ENCODE data around the gene USP12.
"Not testable (repeated sequence)": the region's sequence is repeated elsewhere in the genome, so short reads cannot be mapped to it uniquely, and the experiment has no call there.

Gene USP12

GRCh38 chr13:27118428-27119054 is 53.1 kb downstream of the USP12 start:
- no peak for DNase-seq

- DNase-seq: no peak
Measured at GRCh38 chr13:27117952-27118351, 53.7 kb downstream of the USP12 start.

GRCh38 chr13:27117158-27117557 is 54.5 kb downstream of the USP12 start:
- DNase-seq: no peak

GRCh38 chr13:27113436-27113835 is 58.2 kb downstream of the USP12 start:
- no peak for DNase-seq

- no peak for DNase-seq
Measured at GRCh38 chr13:27112006-27112405, 59.6 kb downstream of the USP12 start.

GRCh38 chr13:27110056-27110746 is 61.4 kb downstream of the USP12 start:
- no peak for DNase-seq

- DNase-seq: no peak
Measured at GRCh38 chr13:27106144-27106543, 65.5 kb downstream of the USP12 start.

GRCh38 chr13:27104606-27105005 is 67.0 kb downstream of the USP12 start:
- DNase-seq: no peak

- no peak for DNase-seq
Measured at GRCh38 chr13:27101847-27102246, 69.8 kb downstream of the USP12 start.

- no peak for DNase-seq
Measured at GRCh38 chr13:27101289-27101688, 70.3 kb downstream of the USP12 start.

GRCh38 chr13:27097691-27098090 is 73.9 kb downstream of the USP12 start:
- no peak for DNase-seq

- no peak for DNase-seq
Measured at GRCh38 chr13:27091451-27091850, 80.2 kb downstream of the USP12 start.

- DNase-seq: no peak
Measured at GRCh38 chr13:27088619-27089018, 83.0 kb downstream of the USP12 start.

GRCh38 chr13:27086599-27087265 is 84.9 kb downstream of the USP12 start:
- DNase-seq: no peak

GRCh38 chr13:27083183-27083582 is 88.4 kb downstream of the USP12 start:
- no peak for DNase-seq

- no peak for DNase-seq
Measured at GRCh38 chr13:27081893-27082679, 89.5 kb downstream of the USP12 start.

- DNase-seq: no peak
Measured at GRCh38 chr13:27080018-27080948, 91.3 kb downstream of the USP12 start.

GRCh38 chr13:27079421-27079958 is 92.1 kb downstream of the USP12 start:
- no peak for DNase-seq

- no peak for DNase-seq
Measured at GRCh38 chr13:27077451-27077850, 94.2 kb downstream of the USP12 start.

- no peak for DNase-seq
Measured at GRCh38 chr13:27076421-27076820, 95.2 kb downstream of the USP12 start.

- DNase-seq: no peak
Measured at GRCh38 chr13:27073186-27073585, 98.4 kb downstream of the USP12 start.

- not testable (repeated sequence) for DNase-seq
Measured at GRCh38 chr13:27066123-27066522, 105.5 kb downstream of the USP12 start.
